Liver (tissue), 9 donors: ENCODE measurements around the gene GPR65. TPM values are rescaled to one million over a fixed set of nuclear protein-coding genes. Genes with fewer than 3 reads are reported as not detected.

Experiments
- DNase-seq: peaks from one replicate; pipeline ENCODE4 v3.0.0-alpha.2; 2017; ENCODE audit warnings: low spot score
- H3K27ac ChIP-seq, 2 donors: one replicate each; pipeline ENCODE4 v1.7.0; 2013; ENCODE audit warnings: inconsistent platforms in 2 of 2, low read length in 2 of 2, control low read depth in 1 of 2, low read depth in 1 of 2, mild to moderate bottlenecking in 1 of 2
- H3K27me3 ChIP-seq, 4 donors: one replicate each; pipeline versions ENCODE4 v1.6.1 to v1.7.0; 2013; ENCODE audit warnings: low read length in 3 of 4, inconsistent platforms in 1 of 4, mild to moderate bottlenecking in 1 of 4, moderate library complexity in 1 of 4; ENCODE audit not compliant: control insufficient read depth in 4 of 4, insufficient read depth in 4 of 4
- H3K36me3 ChIP-seq, 4 donors: one replicate each; pipeline versions ENCODE4 v1.6.1 to v1.7.0; 2013; ENCODE audit warnings: low read length in 3 of 4, mild to moderate bottlenecking in 3 of 4, low read depth in 1 of 4, moderate library complexity in 1 of 4; ENCODE audit not compliant: control insufficient read depth in 4 of 4, insufficient read depth in 3 of 4
- H3K4me1 ChIP-seq, 4 donors: one replicate each; pipeline versions ENCODE4 v1.6.1 to v1.7.0; 2013; ENCODE audit warnings: low read length in 3 of 4, mild to moderate bottlenecking in 3 of 4, moderate library complexity in 1 of 4; ENCODE audit not compliant: control insufficient read depth in 4 of 4, insufficient read depth in 4 of 4
- H3K4me3 ChIP-seq, 3 donors: one replicate each; pipeline versions ENCODE4 v1.6.1 to v1.7.0; 2013; ENCODE audit warnings: low read length in 3 of 3, control low read depth in 1 of 3, low read depth in 1 of 3, mild to moderate bottlenecking in 1 of 3
- H3K9ac ChIP-seq, 2 donors: one replicate each; pipeline ENCODE4 v1.7.0; 2013; ENCODE audit warnings: low read length in 2 of 2, mild to moderate bottlenecking in 2 of 2, moderate library complexity in 2 of 2, control low read depth in 1 of 2, low read depth in 1 of 2
- H3K9me3 ChIP-seq, 4 donors: one replicate each; pipeline versions ENCODE4 v1.6.1 to v1.7.0; 2013; ENCODE audit warnings: low read length in 3 of 4; ENCODE audit not compliant: control insufficient read depth in 4 of 4
- ATF3 ChIP-seq: IDR thresholded peaks from 2 replicates; pipeline ENCODE4 v1.6.1; 2016; ENCODE audit warnings: antibody characterized with exemption
- CTCF ChIP-seq: fragments of 150-350 bp; IDR thresholded peaks from 2 replicates; pipeline ENCODE4 v1.5.1; 2017; ENCODE audit warnings: improper control_type of control experiment, low read depth, low read length; ENCODE audit not compliant: missing input control
- EGR1 ChIP-seq, 2 donors: IDR thresholded peaks; 2 replicates each; pipeline ENCODE4 v1.6.1; 2016 to 2018; ENCODE audit warnings: antibody characterized with exemption in 2 of 2, low read depth in 2 of 2
- FOXA1 ChIP-seq: IDR thresholded peaks from 2 replicates; pipeline ENCODE4 v1.6.1; 2016; ENCODE audit warnings: antibody characterized with exemption
- FOXA2 ChIP-seq: IDR thresholded peaks from 2 replicates; pipeline ENCODE4 v1.6.1; 2016; ENCODE audit warnings: antibody characterized with exemption
- GABPA ChIP-seq, 2 donors: IDR thresholded peaks in 1 of 2; conservative IDR thresholded peaks in 1 of 2; 2 replicates each; pipeline ENCODE4 v1.6.1; 2016; ENCODE audit warnings: antibody characterized with exemption in 2 of 2, mild to moderate bottlenecking in 1 of 2, moderate library complexity in 1 of 2
- HNF4A ChIP-seq, 2 donors: conservative IDR thresholded peaks; 2 replicates each; pipeline ENCODE4 v1.6.1; 2016; ENCODE audit warnings: antibody characterized with exemption in 2 of 2, mild to moderate bottlenecking in 2 of 2
- HNF4G ChIP-seq: IDR thresholded peaks from 2 replicates; pipeline ENCODE4 v1.6.1; 2016; ENCODE audit warnings: antibody characterized with exemption
- JUND ChIP-seq, 2 donors: IDR thresholded peaks; 2 replicates each; pipeline ENCODE4 v1.6.1; 2016; ENCODE audit warnings: antibody characterized with exemption in 2 of 2
- MAX ChIP-seq: IDR thresholded peaks from 2 replicates; pipeline ENCODE4 v1.6.1; 2016; ENCODE audit warnings: antibody characterized with exemption
- NR2F2 ChIP-seq: IDR thresholded peaks from 2 replicates; pipeline ENCODE4 v1.6.1; 2016; ENCODE audit warnings: antibody characterized with exemption
- RAD21 ChIP-seq, 2 donors: IDR thresholded peaks; 2 replicates each; pipeline ENCODE4 v1.6.1; 2016; ENCODE audit warnings: antibody characterized with exemption in 2 of 2, mild to moderate bottlenecking in 2 of 2
- REST ChIP-seq: IDR thresholded peaks from 2 replicates; pipeline ENCODE4 v1.6.1; 2016; ENCODE audit warnings: antibody characterized with exemption, mild to moderate bottlenecking
- RXRA ChIP-seq, 2 donors: IDR thresholded peaks; 2 replicates each; pipeline ENCODE4 v1.6.1; 2017 to 2018; ENCODE audit warnings: antibody characterized with exemption in 2 of 2, mild to moderate bottlenecking in 1 of 2
- SP1 ChIP-seq: IDR thresholded peaks from 2 replicates; pipeline ENCODE4 v1.6.1; 2018; ENCODE audit warnings: antibody characterized with exemption, mild to moderate bottlenecking
- TAF1 ChIP-seq: conservative IDR thresholded peaks from 2 replicates; pipeline ENCODE4 v1.6.1; 2016; ENCODE audit warnings: antibody characterized with exemption, mild to moderate bottlenecking
- YY1 ChIP-seq: IDR thresholded peaks from 2 replicates; pipeline ENCODE4 v1.6.1; 2016; ENCODE audit warnings: antibody characterized with exemption, mild to moderate bottlenecking
- ZBTB33 ChIP-seq: IDR thresholded peaks from 2 replicates; pipeline ENCODE4 v1.6.1; 2016; ENCODE audit warnings: antibody characterized with exemption
- WGBS: extraction: QIAGEN DNeasy Blood & Tissue Kit; methylation state at CpG from one replicate; pipeline ENCODE4 v1.1.7; 2013; 5-methylcytosine and 5-hydroxymethylcytosine counted together
- polyA plus RNA-seq, 2 donors: library from polyadenylated mRNA; stranded (reverse) in 1 of 2; unstranded in 1 of 2; fragments of 200-250 nt in 1 of 2; fragments of >200 nt in 1 of 2; fragmentation: Nextera tagmentation in 1 of 2; extraction: Ambion mirVana in 1 of 2; gene quantifications; one replicate each; pipeline versions ENCODE4 v1.2.1 to v1.2.3, GENCODE V29; 2013 to 2015
- total RNA-seq, 2 donors: library from RNA; depleted of rRNA; stranded (reverse); fragments of >200 nt; gene quantifications; one replicate each; pipeline ENCODE4 v1.2.3, GENCODE V29; 2014
- donor health status: healthy.
- donor health status: healthy.
- donor health status: healthy.
- donor health status: healthy.
- donor health status: healthy.

GPR65 gene
- total and polyA plus RNA-seq, 4 donors: 0.72 to 4.5 (median 1.7) TPM

- H3K27ac ChIP-seq: no peak overlapping the region
- 70% methylated on average over 5 of the region's 5 CpGs for WGBS
- H3K27me3 ChIP-seq: no peaks in the 10 kb centered on the region
- DNase-seq: no peak
- peaks cover 0 to 8% (median 1%) of the 10 kb centered on the region in 4 donors for H3K36me3 ChIP-seq
- H3K4me1 ChIP-seq: peaks cover 0 to 6% (median 2%) of the 10 kb centered on the region in 4 donors
- no peak overlapping the region for H3K9ac ChIP-seq
- H3K4me3 ChIP-seq: peak overlapping the region in 1 of 3 donors; percentile 41
- TF ChIP-seq HNF4G (no peak), YY1 (peak; percentile 30), ZBTB33 (no peak), ATF3 (no peak), FOXA2 (peak; percentile 75), CTCF (no peak), SP1 (no peak), HNF4A (conservative IDR thresholded peaks at IDR 0.05) (peak in 1 of 2 donors; percentile 79), RXRA (IDR thresholded peaks at IDR 0.05) (peak in 1 of 2 donors; percentile 64), MAX (peak; percentile 55), GABPA (IDR thresholded peaks at IDR 0.05 in 1 of 2, conservative IDR thresholded peaks at IDR 0.05 in 1 of 2) (no peak), TAF1 (no peak), RAD21 (IDR thresholded peaks at IDR 0.05) (no peak), REST (no peak), EGR1 (IDR thresholded peaks at IDR 0.05; ENCODE audit: low read depth in 2 of 2) (no peak), JUND (IDR thresholded peaks at IDR 0.05) (peak in 1 of 2 donors; percentile 44), NR2F2 (no peak), FOXA1 (no peak)
- H3K9me3 ChIP-seq: no peaks in the 10 kb centered on the region
Observed at GRCh38 chr14:87989221-87989955, 15.5 kb upstream of the GPR65 start.
